ENCODE measurements around the gene SLC2A13.

The SLC2A13 gene

DNA sequence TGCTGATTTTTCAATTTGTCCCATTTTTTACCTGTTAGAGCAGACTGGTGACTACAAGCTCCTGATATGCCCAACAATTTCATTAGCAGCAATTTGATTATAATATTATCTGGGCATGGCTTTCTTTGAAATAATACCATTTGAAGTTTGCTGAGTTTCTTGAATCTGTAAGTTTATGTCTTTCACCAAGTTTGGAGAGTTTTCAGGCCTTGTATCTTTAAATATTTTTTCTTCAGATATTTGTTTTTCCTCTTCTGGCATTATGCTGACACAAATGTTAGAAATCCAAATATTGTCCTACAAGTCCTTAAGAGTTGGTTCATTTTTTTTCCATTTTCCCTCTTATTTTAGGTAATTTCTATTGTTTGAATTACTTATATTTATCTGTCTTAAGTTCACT, 30.4 kb downstream of the SLC2A13 start:
- POLR2A ChIA-PET, result no interaction called here
- TF ChIP-seq, protein P1, sequence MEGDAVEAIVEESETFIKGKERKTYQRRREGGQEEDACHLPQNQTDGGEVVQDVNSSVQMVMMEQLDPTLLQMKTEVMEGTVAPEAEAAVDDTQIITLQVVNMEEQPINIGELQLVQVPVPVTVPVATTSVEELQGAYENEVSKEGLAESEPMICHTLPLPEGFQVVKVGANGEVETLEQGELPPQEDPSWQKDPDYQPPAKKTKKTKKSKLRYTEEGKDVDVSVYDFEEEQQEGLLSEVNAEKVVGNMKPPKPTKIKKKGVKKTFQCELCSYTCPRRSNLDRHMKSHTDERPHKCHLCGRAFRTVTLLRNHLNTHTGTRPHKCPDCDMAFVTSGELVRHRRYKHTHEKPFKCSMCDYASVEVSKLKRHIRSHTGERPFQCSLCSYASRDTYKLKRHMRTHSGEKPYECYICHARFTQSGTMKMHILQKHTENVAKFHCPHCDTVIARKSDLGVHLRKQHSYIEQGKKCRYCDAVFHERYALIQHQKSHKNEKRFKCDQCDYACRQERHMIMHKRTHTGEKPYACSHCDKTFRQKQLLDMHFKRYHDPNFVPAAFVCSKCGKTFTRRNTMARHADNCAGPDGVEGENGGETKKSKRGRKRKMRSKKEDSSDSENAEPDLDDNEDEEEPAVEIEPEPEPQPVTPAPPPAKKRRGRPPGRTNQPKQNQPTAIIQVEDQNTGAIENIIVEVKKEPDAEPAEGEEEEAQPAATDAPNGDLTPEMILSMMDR (IDR thresholded peaks at IDR 0.05; ENCODE audit: control extremely low read depth, extremely low read depth, low read depth, missing control alignments), result no peak
- no peak for DNase-seq (ENCODE audit: extremely low spot score)
- CTCF ChIA-PET, result no interaction called here

DNA sequence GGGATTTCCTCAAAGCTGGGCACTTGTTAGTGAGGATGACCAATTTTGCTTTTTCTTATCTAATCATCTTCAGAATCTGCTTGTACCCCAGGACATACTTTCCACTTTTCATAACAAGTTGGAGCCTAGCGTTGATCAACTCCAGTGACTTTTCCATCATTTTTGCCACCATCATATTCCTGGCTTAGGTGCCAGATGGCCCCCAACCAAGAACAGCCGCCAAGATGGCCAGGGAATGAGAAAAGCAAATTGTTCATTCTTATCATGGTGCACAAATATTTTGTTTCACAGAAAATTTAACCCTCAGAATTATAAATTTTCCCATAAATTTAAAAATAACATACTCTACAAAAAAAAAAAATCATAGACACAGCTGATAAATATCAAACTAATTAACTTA, 37.5 kb downstream of the SLC2A13 start:
- ChIA-PET POLR2A (no interaction called here), CTCF (interaction anchor here (1.0 to 1.4 kb wide), 2 partner anchors 10 to 39 kb away, joined by 3 read pairs; no protein-coding TSS in a partner anchor)
- DNase-seq (ENCODE audit: extremely low spot score), result no peak
- TF ChIP-seq, protein P1 (IDR thresholded peaks at IDR 0.05; ENCODE audit: control extremely low read depth, extremely low read depth, low read depth, missing control alignments), result no peak

DNA sequence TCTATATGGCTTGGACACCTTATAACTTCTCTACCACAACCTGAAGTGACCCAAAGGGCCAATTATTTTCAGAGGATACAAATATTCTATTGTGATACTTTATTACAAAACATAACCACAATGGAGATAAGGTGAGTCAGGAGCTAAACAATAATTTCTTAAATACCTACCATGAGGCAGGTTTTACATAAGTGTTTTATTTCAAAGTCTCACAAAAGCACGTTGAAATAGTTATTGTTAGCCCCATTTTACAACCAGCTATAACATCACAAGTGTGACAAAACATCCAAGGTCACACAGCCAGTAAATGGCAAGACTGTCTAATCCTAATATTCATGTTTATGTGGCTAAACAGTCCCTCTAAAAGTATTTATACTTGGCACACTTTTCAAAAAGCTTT, 40.2 kb downstream of the SLC2A13 start:
- CTCF ChIA-PET, result interaction anchor here (1.5 to 2.1 kb wide), 2 partner anchors 14 to 1360 kb away, joined by 3 to 7 read pairs; no protein-coding TSS in a partner anchor
- TF ChIP-seq, protein P1 (IDR thresholded peaks at IDR 0.05; ENCODE audit: control extremely low read depth, extremely low read depth, low read depth, missing control alignments), result no peak

DNA sequence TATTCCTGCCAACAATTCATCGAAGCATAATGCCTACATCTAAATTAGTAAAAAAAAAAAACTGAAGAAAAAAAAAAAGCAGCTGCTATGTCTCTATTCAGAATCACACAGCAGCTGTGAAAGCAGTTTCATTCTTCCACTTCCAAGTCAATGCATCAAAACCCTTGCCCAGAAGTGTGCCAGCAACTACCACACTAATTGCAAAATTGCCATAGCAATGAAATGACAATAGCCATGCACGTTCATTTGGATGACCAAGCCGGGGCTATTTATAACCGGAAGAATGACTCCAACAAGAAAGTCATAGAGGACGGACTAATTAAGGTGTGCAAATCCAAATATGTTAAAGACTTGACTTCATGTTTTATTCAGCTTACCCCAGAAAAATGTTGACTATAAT, 42.5 kb downstream of the SLC2A13 start:
- ChIA-PET POLR2A (no interaction called here), CTCF (interaction anchor here (1.2 kb wide), 1 partner anchor 10 kb away, joined by 3 read pairs; no protein-coding TSS in a partner anchor)
- TF ChIP-seq, protein P1 (IDR thresholded peaks at IDR 0.05; ENCODE audit: control extremely low read depth, extremely low read depth, low read depth, missing control alignments), result no peak
- no peak for DNase-seq (ENCODE audit: extremely low spot score)

More for the DNA sequence above, 40.2 kb downstream of the SLC2A13 start:
- DNase-seq (ENCODE audit: extremely low spot score), result no peak
- POLR2A ChIA-PET, result no interaction called here

DNA sequence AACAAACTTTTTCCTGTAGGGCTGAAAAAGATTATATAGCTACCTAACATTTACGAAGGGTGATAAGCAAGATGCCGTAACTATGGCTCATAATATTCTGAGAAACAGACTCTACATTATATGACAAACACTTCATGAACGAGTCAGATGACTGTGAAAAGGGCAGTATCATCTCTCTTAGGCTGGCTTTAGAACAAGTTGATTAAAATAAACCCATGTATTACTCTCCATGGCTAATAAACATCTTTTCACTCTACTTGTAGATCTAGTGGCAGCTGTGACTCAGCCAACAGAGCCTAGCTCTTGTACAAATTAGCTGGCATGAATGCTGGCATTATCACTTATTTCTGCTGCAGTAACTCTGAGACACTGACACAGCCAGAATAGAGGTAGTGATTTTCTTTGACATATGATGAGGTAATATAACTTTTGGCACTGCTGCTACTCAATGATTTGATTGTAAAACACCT, 47.1 kb downstream of the SLC2A13 start:
- ChIA-PET CTCF (interaction anchor here (0.9 to 1.4 kb wide), 4 partner anchors 11 to 322 kb away, joined by 3 read pairs; no protein-coding TSS in a partner anchor), POLR2A (no interaction called here)
- TF ChIP-seq, protein P1 (IDR thresholded peaks at IDR 0.05; ENCODE audit: control extremely low read depth, extremely low read depth, low read depth, missing control alignments), result no peak
- DNase-seq (ENCODE audit: extremely low spot score), result no peak

DNA sequence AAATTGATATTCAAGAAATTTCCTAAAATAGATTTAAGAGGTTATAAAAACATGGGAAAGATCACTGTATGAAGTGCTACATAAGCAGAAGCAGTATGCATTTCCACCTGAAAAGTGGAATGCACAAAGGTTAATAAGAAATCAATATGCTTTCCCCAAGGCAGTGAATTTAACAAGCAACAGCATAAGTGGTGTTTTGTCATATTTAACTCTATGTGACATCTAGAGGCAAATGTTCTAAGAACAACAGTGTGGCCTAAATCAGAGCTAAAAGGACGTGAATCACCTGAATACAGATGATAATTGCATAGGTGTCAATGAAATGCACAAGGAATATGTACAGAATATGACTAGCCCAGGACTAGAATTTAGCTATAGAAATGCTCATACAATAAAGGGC, 49.5 kb downstream of the SLC2A13 start:
- TF ChIP-seq, protein P1 (IDR thresholded peaks at IDR 0.05; ENCODE audit: control extremely low read depth, extremely low read depth, low read depth, missing control alignments), result no peak
- ChIA-PET POLR2A (no interaction called here), CTCF (interaction anchor here (2.0 kb wide), 1 partner anchor 9 kb away, joined by 4 read pairs; no protein-coding TSS in a partner anchor)
- no peak for DNase-seq (ENCODE audit: extremely low spot score)
